SK-N-SH treated with all-trans-retinoic acid at 6 μM for 48 hours (cell line): ENCODE data around the gene BCL7B.

Source experiments
- ATAC-seq: fragments of 200-7000 bp; cut with Tn5 transposase; 3 replicates; pipeline ENCODE4 v1.9.1; 2020; ENCODE audit warnings: mild to moderate bottlenecking, moderate library complexity
- ARNTL ChIP-seq: fragments of 450-650 bp; formaldehyde crosslinking; IDR thresholded peaks from 2 replicates; pipeline ENCODE4 v1.5.0; 2020; ENCODE audit warnings: low read depth, mild to moderate bottlenecking, moderate library complexity, borderline replicate concordance
- BACH2 ChIP-seq: fragments of 250-450 bp; sonication (Bioruptor Pico); IDR thresholded peaks from 2 replicates; pipeline ENCODE4 v1.9.0; 2021; ENCODE audit warnings: mild to moderate bottlenecking, borderline replicate concordance
- CREB5 ChIP-seq: fragments of 250-450 bp; sonication (Bioruptor Pico); IDR thresholded peaks from 2 replicates; pipeline ENCODE4 v1.5.1; 2020; ENCODE audit warnings: low read depth, mild to moderate bottlenecking, moderate library complexity
- CSDC2 ChIP-seq: fragments of 250-450 bp; sonication (Bioruptor Pico); IDR thresholded peaks from 2 replicates; pipeline ENCODE4 v1.5.0; 2020; ENCODE audit warnings: mild to moderate bottlenecking, moderate library complexity
- ESRRG ChIP-seq: fragments of 250-450 bp; sonication (Bioruptor Pico); IDR thresholded peaks from 2 replicates; pipeline ENCODE4 v1.6.1; 2021; ENCODE audit warnings: mild to moderate bottlenecking
- GLIS3 ChIP-seq: fragments of 250-450 bp; sonication (Bioruptor Pico); IDR thresholded peaks from 2 replicates; pipeline ENCODE4 v1.5.0; 2020; ENCODE audit warnings: mild to moderate bottlenecking, moderate library complexity
- PATZ1 ChIP-seq: fragments of 250-450 bp; sonication (Bioruptor Pico); IDR thresholded peaks from 2 replicates; pipeline ENCODE4 v1.8.0; 2020; ENCODE audit warnings: mild to moderate bottlenecking, moderate library complexity, borderline replicate concordance
- POU6F1 ChIP-seq: fragments of 250-450 bp; sonication (Bioruptor Pico); IDR thresholded peaks from 2 replicates; pipeline ENCODE4 v1.8.0; 2021; ENCODE audit warnings: low read depth, mild to moderate bottlenecking, moderate library complexity, borderline replicate concordance
- PPARA ChIP-seq: fragments of 250-450 bp; sonication (Bioruptor Pico); IDR thresholded peaks from 2 replicates; pipeline ENCODE4 v1.5.0; 2020; ENCODE audit warnings: mild to moderate bottlenecking, borderline replicate concordance
- RARB ChIP-seq: fragments of 250-450 bp; sonication (Bioruptor Pico); IDR thresholded peaks from 2 replicates; pipeline ENCODE4 v1.8.0; 2021; ENCODE audit warnings: mild to moderate bottlenecking, moderate library complexity
- SNAI2 ChIP-seq: fragments of 250-450 bp; sonication (Bioruptor Pico); IDR thresholded peaks from 2 replicates; pipeline ENCODE4 v1.5.0; 2020; ENCODE audit warnings: mild to moderate bottlenecking, moderate library complexity
- TCF4 ChIP-seq: fragments of 250-450 bp; sonication (Bioruptor Pico); IDR thresholded peaks from 2 replicates; pipeline ENCODE4 v1.8.0; 2021; ENCODE audit warnings: mild to moderate bottlenecking, moderate library complexity, borderline replicate concordance
- TOX ChIP-seq: fragments of 250-450 bp; sonication (Bioruptor Pico); IDR thresholded peaks from 2 replicates; pipeline ENCODE4 v1.8.0; 2021; ENCODE audit warnings: mild to moderate bottlenecking, moderate library complexity, borderline replicate concordance
- TSHZ2 ChIP-seq: fragments of 250-450 bp; sonication (Bioruptor Pico); IDR thresholded peaks from 2 replicates; pipeline ENCODE4 v1.5.0; 2020; ENCODE audit warnings: mild to moderate bottlenecking, moderate library complexity
- ZFP3 ChIP-seq: fragments of 250-450 bp; sonication (Bioruptor Pico); IDR thresholded peaks from 2 replicates; pipeline ENCODE4 v1.5.0; 2020; ENCODE audit warnings: mild to moderate bottlenecking, moderate library complexity
- ZFP30 ChIP-seq: fragments of 450-650 bp; formaldehyde crosslinking; IDR thresholded peaks from 2 replicates; pipeline ENCODE4 v1.5.0; 2022; ENCODE audit warnings: mild to moderate bottlenecking, moderate library complexity
- ZNF70 ChIP-seq: fragments of 450-650 bp; formaldehyde crosslinking; IDR thresholded peaks from 2 replicates; pipeline ENCODE4 v1.5.0; 2020; ENCODE audit warnings: mild to moderate bottlenecking, moderate library complexity
- ZNF8 ChIP-seq: fragments of 450-650 bp; formaldehyde crosslinking; IDR thresholded peaks from 2 replicates; pipeline ENCODE4 v1.5.0; 2020; ENCODE audit warnings: mild to moderate bottlenecking, moderate library complexity

BCL7B gene

GRCh38 chr7:73565675-73566340 lies 8.3 kb upstream of the BCL7B start:
- peak; percentile 20; the same call in 2 of the 3 replicates for ATAC-seq
- TF ChIP-seq RARB (CRISPR knock-in tag) (no peak), PPARA (CRISPR knock-in tag) (no peak), PATZ1 (CRISPR knock-in tag) (no peak), TOX (no peak), ESRRG (CRISPR knock-in tag) (no peak), ZFP3 (no peak), TCF4 (CRISPR knock-in tag) (no peak), CSDC2 (CRISPR knock-in tag) (no peak), ARNTL (CRISPR knock-in tag) (no peak), BACH2 (CRISPR knock-in tag) (no peak), CREB5 (no peak), SNAI2 (CRISPR knock-in tag) (no peak)

- no peak for TF ChIP-seq PPARA (CRISPR knock-in tag)
- peak; percentile 50; the same call in 1 of the 2 replicates for TF ChIP-seq ZNF8 (CRISPR knock-in tag)
- peak; percentile 62 for ATAC-seq
These were observed 2.8 kb upstream of the BCL7B start for GRCh38 chr7:73560109-73560835.

GRCh38 chr7:73557108-73557396 lies 438 bp downstream of the BCL7B start:
- peak; percentile 93 for ATAC-seq
- TF ChIP-seq TSHZ2 (CRISPR knock-in tag), result no peak
- TF ChIP-seq SNAI2 (CRISPR knock-in tag), result no peak
- no peak for TF ChIP-seq BACH2 (CRISPR knock-in tag)
- no peak for TF ChIP-seq TCF4 (CRISPR knock-in tag)
- TF ChIP-seq ZNF70 (CRISPR knock-in tag), result no peak
- no peak for TF ChIP-seq PATZ1 (CRISPR knock-in tag)
- no peak for TF ChIP-seq GLIS3 (CRISPR knock-in tag)
- no peak for TF ChIP-seq TOX
- no peak for TF ChIP-seq CSDC2 (CRISPR knock-in tag)
- no peak for TF ChIP-seq ZFP30 (CRISPR knock-in tag)
- TF ChIP-seq, all 23 proteins: peak for 0

GRCh38 chr7:73556208-73557107 lies 1.0 kb downstream of the BCL7B start:
- 0 out of 2 replicates have a peak, but pooled peaks have one; percentile 24 for TF ChIP-seq PATZ1 (CRISPR knock-in tag)
- TF ChIP-seq ZNF8 (CRISPR knock-in tag), result no peak
- no peak for TF ChIP-seq ZFP30 (CRISPR knock-in tag)
- TF ChIP-seq POU6F1 (CRISPR knock-in tag), result no peak
- ATAC-seq, result peak; percentile 0; the same call in 2 of the 3 replicates
